Measurements from ENCODE around the gene CLK2.

The CLK2 gene

DNA sequence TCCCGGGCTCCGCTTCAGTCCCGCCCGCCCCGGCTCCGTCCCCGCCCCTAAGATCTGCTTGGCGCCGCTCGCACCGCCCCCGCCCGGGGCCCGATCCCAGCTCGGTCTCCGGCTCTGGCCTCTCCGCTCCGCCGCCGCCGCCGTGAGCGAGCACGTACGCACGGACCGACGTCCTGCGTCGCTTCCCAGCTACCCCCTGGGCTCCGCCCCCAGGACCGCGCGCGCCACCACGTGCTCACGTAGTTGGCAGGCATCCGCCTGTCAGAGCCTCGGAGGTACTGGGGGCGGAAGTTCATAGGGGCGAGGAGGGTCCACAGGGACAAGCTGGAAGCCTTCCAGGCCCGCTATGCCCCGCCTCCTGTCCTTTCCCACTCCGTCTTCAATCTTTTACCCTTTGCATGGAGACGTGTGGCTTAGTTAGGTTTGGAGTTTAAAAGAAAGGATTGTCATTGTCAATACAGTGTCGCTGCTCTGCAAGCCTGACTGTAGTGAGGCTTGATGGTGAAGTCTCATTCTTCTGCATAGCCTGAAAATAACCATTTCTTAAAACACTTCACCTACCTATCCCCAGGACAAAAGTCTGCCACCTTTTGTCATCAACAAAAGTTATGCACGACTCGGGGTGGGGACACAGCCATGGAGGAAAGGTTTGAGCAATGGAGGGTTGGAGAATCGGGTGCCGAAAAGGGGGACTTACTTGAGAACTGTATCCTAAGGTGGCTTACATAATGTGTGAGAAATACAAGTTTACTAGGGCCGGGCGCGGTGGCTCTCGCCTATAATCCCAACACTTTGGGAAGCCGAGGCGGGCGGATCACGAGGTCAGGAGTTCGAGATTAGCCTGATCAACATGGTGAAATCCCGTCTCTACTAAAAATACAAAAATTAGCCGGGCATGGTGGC is at the start of gene CLK2:
CLK2 (minus strand) TSS at position 162 of the 903 bp plus-strand sequence. CDS start 2,527 bp downstream, outside the sequence.
- peak; percentile 93 for DNase-seq (ENCODE audit: low read depth, low spot score)

DNA sequence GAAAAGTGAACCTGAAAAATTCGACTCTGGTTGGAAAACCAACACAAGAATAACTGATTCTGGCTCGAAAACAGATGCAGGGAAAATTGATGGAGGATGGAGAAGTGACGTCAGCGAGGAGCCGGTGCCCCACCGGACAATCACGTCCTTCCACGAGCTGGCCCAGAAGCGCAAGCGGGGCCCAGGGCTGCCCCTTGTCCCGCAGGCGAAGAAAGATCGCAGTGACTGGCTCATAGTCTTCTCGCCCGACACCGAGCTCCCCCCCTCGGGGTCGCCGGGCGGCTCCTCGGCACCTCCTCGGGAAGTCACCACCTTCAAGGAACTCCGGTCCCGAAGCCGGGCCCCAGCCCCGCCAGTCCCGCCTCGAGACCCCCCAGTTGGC is 49.3 kb upstream of the CLK2 start:
- no peak for DNase-seq (ENCODE audit: low read depth, low spot score)

DNA sequence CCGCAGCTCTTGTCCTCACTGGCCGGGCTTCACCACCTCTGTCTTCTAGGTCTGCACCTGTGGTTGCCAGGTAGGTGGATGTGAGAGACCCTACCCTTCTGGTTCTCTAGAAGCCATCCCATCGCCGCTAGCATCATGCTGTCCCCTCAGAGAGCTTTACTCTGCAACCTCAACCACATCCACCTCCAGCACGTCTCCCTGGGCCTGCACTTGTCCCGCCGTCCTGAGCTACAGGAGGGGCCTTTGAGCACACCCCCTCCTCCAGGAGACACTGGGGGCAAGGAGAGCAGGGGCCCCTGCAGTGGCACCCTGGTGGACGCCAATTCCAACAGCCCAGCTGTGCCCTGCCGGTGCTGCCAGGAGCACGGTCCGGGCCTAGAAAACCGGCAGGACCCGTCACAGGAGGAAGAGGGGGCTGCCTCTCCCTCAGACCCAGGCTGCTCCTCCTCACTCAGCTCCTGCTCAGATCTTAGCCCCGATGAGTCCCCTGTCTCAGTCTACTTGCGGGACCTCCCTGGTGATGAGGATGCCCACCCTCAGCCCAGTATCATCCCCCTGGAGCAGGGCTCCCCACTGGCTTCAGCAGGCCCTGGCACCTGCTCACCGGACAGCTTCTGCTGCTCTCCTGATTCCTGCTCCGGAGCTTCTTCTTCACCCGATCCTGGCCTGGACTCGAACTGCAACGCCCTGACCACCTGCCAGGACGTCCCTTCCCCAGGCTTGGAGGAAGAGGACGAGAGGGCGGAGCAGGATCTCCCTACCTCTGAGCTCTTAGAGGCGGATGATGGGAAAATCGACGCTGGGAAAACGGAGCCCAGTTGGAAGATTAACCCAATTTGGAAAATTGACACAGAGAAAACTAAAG is 48.6 kb upstream of the CLK2 start:
- DNase-seq (ENCODE audit: low read depth, low spot score): no peak

DNA sequence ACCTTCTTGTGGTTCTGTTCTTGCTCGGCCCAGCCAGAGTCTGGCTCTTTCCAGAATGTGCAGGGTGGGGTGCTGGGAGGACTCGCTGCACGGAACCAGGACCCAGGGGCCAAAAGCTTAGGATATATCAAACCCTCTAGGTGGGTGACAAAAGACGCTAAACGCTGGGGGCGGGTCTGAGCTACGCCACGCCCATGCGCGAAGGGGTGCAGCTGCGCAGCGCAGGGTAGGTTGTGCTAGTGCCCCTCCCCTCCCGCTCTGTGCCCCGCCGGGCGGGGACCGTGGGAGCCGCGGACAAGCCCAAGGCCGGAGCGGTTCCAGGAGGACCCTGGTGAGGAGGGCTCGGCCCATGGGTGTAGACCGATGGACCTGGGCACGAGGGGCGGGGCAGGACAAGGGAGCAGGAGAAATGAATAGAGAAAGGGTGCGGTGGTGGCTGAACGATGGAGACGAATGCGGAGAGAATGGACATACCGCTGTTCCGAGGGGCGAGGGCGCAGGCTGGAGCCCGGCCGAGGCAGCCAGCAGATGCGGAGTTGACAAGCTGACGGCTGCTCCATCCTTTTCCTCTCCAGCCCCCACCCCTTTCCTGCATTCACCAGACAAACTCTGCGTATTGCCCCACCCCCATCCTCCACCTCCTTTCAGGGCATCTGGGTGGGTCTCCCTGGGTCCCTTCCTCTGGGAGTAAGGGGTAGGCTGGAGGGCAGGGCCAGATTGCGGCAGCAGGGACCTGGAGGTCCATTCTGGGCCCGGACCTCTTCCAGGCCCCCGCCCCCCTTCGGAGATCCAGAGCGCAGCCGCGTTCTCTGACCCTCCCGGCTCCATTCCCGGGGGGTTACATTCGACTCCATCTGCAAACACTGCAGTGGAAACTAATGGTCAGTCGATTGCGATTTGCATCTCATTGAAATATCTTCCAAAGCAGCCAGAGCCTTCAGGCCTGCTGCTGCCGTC is 47.6 kb upstream of the CLK2 start, which contains the start of gene RUSC1:
RUSC1 (plus strand) TSS at position 234 of the 957 bp plus-strand sequence. CDS start 880 bp downstream, outside the sequence.
- DNase-seq (ENCODE audit: low read depth, low spot score): no peak

DNA sequence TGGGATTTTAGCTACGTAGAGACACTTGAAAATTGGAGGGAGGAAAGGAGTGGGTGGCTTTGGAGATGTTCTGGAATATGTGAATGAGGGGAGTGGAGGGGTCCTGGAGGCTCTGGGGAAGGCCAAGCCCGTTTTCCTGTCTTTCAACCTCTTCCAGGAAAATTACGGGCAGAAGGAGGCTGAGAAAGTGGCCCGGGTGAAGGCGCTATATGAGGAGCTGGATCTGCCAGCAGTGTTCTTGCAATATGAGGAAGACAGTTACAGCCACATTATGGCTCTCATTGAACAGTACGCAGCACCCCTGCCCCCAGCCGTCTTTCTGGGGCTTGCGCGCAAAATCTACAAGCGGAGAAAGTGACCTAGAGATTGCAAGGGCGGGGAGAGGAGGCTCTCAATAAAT is 46.9 kb upstream of the CLK2 start:
- no peak for DNase-seq (ENCODE audit: low read depth, low spot score)

DNA sequence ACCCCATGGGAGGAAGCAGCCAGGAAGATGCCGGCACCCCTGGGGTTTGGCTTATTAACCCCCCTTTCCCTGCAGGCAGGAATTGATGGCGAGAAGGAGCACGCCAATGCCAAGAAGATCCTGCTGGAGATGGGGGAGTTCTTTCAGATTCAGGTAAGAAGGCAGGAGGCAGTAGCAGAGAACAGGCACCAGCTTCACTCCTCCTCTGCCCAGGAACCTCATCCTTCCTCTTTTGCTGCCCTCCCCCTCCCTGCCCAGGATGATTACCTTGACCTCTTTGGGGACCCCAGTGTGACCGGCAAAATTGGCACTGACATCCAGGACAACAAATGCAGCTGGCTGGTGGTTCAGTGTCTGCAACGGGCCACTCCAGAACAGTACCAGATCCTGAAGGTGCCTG is 46.2 kb upstream of the CLK2 start:
- DNase-seq (ENCODE audit: low read depth, low spot score): no peak

DNA sequence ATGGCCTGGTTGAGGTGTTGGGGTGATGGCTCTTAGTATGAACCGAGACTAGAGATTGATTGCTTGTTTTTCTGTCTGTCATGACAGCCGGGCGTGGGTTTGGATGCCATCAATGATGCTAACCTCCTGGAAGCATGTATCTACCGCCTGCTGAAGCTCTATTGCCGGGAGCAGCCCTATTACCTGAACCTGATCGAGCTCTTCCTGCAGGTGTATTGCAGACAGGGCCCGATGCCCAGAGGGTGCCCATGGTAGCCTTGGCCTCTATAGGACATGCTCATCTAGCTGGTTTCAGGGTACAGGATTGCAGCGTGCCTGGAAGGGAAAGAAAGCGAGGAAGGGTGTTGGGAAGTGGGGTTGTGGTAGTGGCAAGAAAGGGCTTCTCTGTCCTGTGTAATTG is 44.8 kb upstream of the CLK2 start:
- no peak for DNase-seq (ENCODE audit: low read depth, low spot score)

DNA sequence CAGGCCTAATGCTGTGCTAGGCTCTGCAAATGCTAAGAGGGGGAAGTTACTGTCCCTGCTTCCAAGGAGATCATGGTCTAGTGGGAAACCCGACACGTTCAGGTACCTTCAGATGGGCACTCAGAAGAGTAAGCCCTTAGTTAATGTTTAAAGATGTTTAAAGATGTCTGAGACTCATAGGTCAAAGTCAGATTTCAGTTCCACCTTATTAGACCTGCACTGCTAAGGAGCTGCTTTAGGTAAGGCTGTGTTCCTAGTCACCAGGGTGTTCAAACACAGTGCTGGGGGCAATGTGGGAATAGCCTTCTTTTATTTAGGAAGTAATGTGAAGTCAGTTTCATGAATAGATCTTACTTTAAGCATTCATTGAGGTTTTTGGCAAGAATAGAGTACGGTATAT is 43.6 kb upstream of the CLK2 start:
- DNase-seq (ENCODE audit: low read depth, low spot score): no peak

DNA sequence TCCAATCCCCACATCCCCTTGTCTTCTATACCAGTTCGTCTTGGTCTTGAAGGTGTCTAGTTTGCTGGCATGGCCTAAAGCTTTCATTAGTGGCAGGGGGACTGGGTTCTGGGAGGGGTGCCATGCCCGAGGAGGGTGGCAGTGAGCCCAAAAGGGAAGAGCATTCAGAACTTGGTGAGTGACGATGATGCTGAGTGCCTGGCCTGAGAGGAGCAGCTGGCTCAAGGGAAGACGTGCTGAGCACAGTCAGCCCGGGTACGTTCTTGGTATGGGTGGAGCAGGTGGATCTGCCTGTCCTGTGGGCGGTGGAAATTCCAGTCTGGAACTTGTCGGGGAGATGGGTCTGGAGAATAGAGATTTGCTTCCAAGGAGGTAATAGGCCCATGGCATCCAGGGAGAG is 40.0 kb upstream of the CLK2 start:
- no peak for DNase-seq (ENCODE audit: low read depth, low spot score)

DNA sequence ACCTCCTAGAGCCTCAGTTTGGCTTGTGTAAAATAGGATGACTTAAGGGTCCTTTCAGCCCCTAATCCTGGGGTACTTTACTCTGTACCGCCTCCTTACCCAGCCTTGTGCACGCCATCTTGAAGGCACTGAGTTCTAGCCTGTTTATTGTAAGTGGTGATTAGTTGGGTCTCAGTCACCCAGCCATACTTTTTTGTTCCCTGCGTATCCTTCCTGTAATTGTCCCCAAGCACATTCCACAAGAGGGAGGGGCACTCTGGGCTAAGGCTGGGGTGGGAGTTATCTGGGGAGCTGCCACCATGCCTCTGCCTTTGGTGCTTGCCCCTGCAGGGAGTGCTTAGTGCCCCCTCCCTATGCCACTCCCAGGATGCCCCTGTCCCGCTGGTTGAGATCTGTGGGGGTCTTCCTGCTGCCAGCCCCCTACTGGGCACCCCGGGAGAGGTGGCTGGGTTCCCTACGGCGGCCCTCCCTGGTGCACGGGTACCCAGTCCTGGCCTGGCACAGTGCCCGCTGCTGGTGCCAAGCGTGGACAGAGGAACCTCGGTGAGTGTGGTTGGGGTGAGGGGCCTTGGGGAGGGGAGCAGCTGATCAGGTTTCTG is 36.2 kb upstream of the CLK2 start:
- no peak for DNase-seq (ENCODE audit: low read depth, low spot score)

DNA sequence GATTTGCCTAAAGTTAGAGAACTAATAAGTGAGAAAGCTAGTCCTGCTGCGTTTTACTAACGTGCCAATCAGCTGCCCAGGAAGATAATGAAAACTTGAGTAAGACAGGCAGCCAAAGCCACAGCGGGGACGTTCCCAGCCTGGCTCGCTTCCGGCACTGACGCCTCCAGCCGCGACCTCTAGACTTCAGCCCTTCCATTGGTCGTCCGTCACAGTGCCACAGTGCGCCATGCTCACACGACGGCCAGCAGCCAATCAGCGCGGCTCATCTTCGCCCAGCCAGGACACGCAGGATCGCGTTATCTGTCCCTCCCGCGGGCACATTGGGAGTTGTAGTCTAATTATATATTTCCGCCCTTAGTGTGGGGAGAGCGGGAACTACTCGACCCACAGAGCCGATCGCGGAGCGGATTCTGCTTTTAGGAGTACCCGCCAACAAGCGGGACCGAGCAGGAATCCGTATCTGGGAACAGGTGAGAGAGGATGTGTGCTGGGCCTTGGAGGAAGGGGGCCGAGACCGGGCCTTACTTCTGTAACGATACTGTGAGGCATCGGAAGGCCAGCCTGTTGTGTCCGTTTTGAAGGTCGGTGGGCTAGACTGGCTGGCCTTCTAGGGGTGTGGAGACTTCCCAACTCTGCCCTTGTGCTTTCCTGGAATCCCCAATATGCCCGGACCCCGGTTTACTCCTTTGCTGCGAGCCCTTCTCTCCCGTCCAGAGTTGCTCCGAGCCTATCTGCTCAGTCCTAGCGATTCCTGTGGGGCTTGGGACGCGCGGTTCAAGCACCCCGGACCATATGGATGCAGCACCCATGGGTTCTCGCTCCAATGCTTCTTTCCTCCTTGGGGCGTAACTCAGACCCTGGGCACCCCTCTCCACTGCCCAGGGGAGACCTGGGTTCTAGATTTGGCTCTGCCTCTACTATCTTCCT is 35.5 kb upstream of the CLK2 start, which contains the start of gene FDPS:
FDPS (plus strand) TSS at position 374 of the 930 bp plus-strand sequence. CDS start 924 bp downstream, outside the sequence.
- DNase-seq (ENCODE audit: low read depth, low spot score): peak; percentile 96

DNA sequence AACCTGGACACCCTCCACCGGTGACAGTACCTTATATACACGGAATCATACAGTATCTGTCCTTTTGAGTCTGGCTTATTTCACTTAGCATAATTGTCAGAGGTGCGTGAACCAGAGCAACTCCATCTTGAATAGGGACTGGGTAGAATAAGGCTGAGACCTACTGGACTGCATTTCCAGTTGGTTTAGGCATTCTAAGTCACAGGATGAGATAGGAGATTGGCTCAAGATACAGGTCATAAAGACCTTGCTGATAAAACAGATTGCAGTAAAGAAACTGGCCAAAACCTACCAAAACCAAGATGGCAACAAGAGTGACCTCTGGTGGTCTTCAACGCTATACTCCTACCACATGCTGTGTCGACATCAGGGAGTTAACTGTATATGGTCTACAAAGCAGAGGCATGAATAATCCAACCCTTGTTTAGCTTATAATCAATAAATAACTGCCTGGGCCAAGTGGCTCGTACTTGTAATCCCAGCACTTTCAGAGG is 34.0 kb upstream of the CLK2 start:
- DNase-seq (ENCODE audit: low read depth, low spot score): no peak

DNA sequence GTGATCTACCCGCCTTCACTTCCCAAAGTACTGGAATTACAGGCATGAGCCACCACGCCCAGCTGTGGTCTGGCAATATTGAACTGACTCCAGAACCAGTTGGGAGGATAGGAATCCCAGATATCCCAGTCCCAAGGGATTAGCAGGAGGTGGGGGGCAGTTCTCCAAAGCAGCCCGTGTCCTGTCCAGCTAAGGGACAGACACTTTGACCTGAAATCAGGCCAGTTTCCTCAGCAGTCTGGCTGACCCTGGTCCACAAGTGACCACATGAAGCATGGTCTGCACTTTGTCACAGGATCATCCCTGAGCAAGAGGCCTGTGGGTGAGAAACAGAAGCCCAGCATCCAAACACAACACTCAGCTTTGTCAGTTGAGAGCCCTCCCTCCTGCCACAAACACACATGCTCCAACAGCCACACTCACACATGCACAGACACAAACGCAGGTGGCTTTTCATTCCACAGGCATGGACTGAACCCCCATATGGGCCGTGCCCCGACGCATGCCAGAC is 32.6 kb upstream of the CLK2 start:
- DNase-seq (ENCODE audit: low read depth, low spot score): no peak

DNA sequence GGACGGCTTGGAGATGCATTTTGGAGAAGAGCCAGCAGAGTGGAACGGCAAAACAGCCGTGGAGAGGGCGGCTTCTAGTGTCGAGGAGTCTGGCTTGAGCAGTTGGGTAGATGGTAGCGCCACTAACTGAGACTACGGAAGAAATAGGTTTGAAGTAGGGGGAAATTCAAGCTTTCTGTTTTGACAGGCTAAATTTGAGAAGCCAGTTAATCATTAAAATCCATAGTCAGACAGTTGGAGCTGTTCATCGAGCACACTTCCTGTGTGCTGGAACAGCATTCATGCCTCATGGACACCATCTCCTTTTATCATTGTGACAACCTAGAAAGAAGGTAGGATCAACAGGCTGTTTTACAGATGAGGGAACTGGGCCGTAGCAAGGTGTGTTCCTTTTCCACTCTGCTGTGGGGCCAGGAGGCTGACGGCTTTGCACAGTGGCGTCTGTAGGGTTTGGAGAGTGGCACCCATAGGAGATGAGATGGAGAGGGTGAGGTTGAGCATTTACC is 31.3 kb upstream of the CLK2 start:
- DNase-seq (ENCODE audit: low read depth, low spot score): no peak

DNA sequence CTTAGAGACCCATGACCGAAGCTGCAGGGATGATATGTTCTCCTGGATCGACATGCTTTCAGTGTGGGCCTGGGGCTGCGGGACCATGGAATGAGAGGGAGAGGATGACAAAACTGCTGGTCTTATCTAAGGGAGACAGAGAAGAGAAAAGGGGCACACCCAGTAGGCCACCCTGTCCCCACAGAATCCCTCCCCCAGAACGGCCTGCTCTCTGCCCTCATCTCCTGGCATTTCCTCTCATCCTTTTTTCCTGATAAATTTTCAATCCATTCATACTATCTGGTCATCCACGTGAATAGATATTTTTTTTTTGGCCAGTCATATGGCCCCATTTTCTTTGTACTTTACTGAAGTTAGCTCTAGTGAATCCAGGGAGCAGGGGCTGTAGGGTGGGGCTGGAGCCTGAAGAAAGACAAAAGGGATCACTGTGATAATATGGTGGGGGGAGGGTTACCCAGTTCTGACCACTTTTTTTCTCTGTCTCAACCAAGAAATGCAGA is 28.1 kb upstream of the CLK2 start, which contains the start of gene PKLR:
PKLR (minus strand) TSS at position 97 of the 500 bp plus-strand sequence; CDS start at position 54, 43 bp downstream.
- DNase-seq (ENCODE audit: low read depth, low spot score): no peak

DNA sequence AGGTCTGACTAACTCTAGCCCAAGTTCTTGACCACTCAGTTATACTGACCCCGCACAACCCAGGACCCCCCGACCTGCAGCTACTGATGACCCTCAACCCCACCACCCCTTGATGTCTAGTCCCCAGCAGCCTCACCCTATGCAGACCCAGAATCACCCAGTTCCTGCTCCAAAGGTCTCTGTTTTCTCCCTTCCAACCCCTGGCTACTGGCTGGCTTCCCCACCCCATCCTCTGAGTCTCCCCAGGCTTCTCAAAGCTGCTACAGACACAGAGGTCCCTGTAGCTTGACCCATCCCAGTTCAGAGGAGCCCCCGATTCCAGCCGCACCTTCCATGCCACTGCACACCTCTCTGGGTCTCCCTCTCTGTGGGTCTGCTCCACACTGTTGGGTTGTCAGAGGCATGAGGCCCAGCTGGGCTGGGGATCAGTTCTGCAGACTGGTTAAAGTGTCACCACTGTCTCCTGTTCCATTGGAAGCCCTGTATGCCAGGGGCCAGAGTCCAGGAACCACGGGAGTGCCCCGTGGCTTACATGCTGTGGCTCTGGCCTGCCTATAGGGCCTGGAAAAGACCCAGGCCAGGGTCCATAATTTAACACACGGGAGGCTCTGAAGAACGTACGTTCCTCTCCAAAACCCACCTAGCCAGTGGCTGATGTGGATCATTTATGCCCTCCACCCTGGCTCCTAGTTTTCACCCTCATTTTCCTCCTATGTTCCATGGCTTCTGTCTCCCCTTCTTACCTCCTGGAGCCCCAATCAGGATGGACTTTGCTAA is 27.4 kb upstream of the CLK2 start:
- no peak for DNase-seq (ENCODE audit: low read depth, low spot score)

DNA sequence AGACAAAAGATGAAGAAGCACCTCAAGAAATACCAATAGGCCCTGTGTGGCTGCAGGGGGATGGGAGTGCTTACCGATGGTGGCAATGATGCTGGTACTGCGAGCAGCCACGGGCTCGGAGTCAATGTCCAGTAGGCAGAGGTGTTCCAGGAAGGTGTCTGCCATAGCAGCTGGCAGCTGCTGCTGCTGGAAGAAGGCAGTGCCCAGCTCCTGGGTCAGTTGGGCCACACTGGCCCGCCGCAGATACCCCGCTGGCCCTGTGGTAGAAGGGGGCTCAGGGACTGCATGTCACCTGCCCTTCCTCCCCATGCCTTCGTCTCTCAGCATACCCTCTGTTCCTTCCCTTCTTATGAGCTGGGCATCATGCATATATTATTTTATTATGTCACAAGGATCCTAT is 26.7 kb upstream of the CLK2 start:
- DNase-seq (ENCODE audit: low read depth, low spot score): no peak

DNA sequence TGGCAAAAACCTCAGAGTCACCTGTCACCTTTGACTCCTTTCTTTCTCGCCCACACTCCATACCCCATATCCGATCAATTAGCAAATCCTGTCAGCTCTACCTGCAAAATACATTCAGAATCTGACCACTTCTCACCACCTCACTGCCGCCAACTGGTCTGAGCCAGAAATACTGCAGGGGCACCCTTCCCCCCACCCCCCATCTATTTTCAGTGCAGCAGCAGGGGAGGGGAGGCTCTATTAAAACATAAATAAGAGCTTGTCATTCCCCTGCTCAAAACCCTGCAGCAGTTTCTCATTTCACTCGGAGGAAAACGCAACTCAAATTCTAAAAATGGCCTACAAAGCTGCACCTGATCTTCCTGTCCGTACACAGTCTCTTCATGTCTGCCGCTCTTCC is 24.1 kb upstream of the CLK2 start:
- no peak for DNase-seq (ENCODE audit: low read depth, low spot score)

All from iPS DF 19.7 (cell line).